ENCODE measurements around the gene TNFAIP3.

- TF ChIP-seq CTCF (conservative IDR thresholded peaks at IDR 0.05 in 1 of 2, IDR thresholded peaks at IDR 0.05 in 1 of 2; ENCODE audit: low read depth in 1 of 2, low read length in 2 of 2), result no peak
- no peak for TF ChIP-seq EZH2 (IDR thresholded peaks at IDR 0.05; ENCODE audit: low read length, missing control alignments)
These were observed 28.0 kb upstream of the TNFAIP3 start for GRCh38 chr6:137839076-137839475.
